K562 (cell line): ENCODE measurements around the gene DSCAM. TPM values are rescaled to one million over a fixed set of nuclear protein-coding genes. Genes with fewer than 3 reads are reported as not detected.

Source experiments
- ATAC-seq: fragments of 200-7000 bp; cut with Tn5 transposase; 3 replicates; pipeline ENCODE4 v1.9.1; 2020; ENCODE audit warnings: moderate library complexity
- BruUV-seq: library from RNA; stranded (reverse); fragments of 400-500 nt; replicated peaks from 2 replicates; lab custom pipeline; 2021; lab: Mats Ljungman, UMichigan
- CTCF ChIA-PET: fragments of 300-600 bp; formaldehyde crosslinking; extraction: SDS; loops from one replicate; lab custom pipeline; 2021; ENCODE audit warnings: low intra/inter-chr PET ratio; lab: Yijun Ruan, JAX
- POLR2A ChIA-PET: fragments of 300-600, 350-650 bp; sonication (Branson Sonifier 250); formaldehyde crosslinking; extraction: SDS; loops from one replicate; lab custom pipeline; 2021; ENCODE audit warnings: antibody characterized with exemption, inconsistent platforms; lab: Yijun Ruan, JAX
- DNase-seq, 4 experiments: peaks; one replicate each; pipeline versions ENCODE4 v3.0.0 to v3.0.0-alpha.2; 2011 to 2018; ENCODE audit warnings: low spot score in 3 of 4, mixed read lengths in 3 of 4; ENCODE audit errors: extremely low read depth in 1 of 4
- FAIRE-seq: peaks from 2 replicates; lab custom pipeline; 2011; peaks lifted over from hg19 to GRCh38; lab: Jason Lieb, UNC
- H2AFZ ChIP-seq: 2 replicates; pipeline ENCODE4 v1.6.0; 2011; ENCODE audit warnings: low read depth, low read length, control low read depth, inconsistent platforms
- H3K27ac ChIP-seq: fragments of 200-600 bp; 3 replicates; pipeline ENCODE4 v1.8.0; 2011; ENCODE audit warnings: low read depth, mild to moderate bottlenecking, control low read depth, inconsistent platforms, low read length, moderate library complexity, mixed read lengths; ENCODE audit errors: extremely low read depth
- H3K27me3 ChIP-seq, 2 experiments: fragments of 300-600 bp in 1 of 2; 2 replicates in 1 of 2; 3 replicates in 1 of 2; pipeline versions ENCODE4 v1.6.0 to v1.8.0; 2011; ENCODE audit warnings: inconsistent platforms in 2 of 2, low read length in 2 of 2, mild to moderate bottlenecking in 1 of 2, mixed read lengths in 1 of 2, moderate library complexity in 1 of 2; ENCODE audit not compliant: control insufficient read depth in 2 of 2, insufficient read depth in 2 of 2
- H3K36me3 ChIP-seq: fragments of 300-600 bp; 3 replicates; pipeline ENCODE4 v1.8.0; 2011; ENCODE audit warnings: mild to moderate bottlenecking, low read length, inconsistent platforms; ENCODE audit not compliant: control insufficient read depth, insufficient read depth
- H3K4me1 ChIP-seq, 2 experiments: fragments of 200-600 bp in 1 of 2; replicated peaks in 1 of 2; 2 replicates in 1 of 2; 3 replicates in 1 of 2; pipeline versions ENCODE4 v1.5.1 to v1.8.0; 2011; ENCODE audit warnings: inconsistent platforms in 2 of 2, low read length in 2 of 2, mild to moderate bottlenecking in 1 of 2, mixed read lengths in 1 of 2, moderate library complexity in 1 of 2; ENCODE audit not compliant: control insufficient read depth in 2 of 2, insufficient read depth in 2 of 2
- H3K4me2 ChIP-seq: 2 replicates; pipeline ENCODE4 v1.6.1; 2011; ENCODE audit warnings: low read length, control low read depth, inconsistent platforms, mixed read lengths; ENCODE audit not compliant: insufficient read depth
- H3K4me3 ChIP-seq: fragments of 200-600 bp; sonication (generic), shearing (Covaris generic); 2 replicates; pipeline ENCODE4 v1.5.1; 2016; ENCODE audit warnings: control low read depth, inconsistent platforms
- H3K79me2 ChIP-seq: fragments of 200-600 bp; 3 replicates; pipeline ENCODE4 v1.8.0; 2011; ENCODE audit warnings: low read length, inconsistent platforms; ENCODE audit not compliant: control insufficient read depth, insufficient read depth
- H3K9ac ChIP-seq, 2 experiments: 2 replicates each; pipeline versions ENCODE4 v1.6.0 to v1.6.1; 2011; ENCODE audit warnings: low read depth in 2 of 2, low read length in 2 of 2, control low read depth in 1 of 2, inconsistent platforms in 1 of 2, mild to moderate bottlenecking in 1 of 2, mixed read lengths in 1 of 2; ENCODE audit not compliant: insufficient read depth in 1 of 2
- H3K9me1 ChIP-seq: one replicate; pipeline ENCODE4 v1.6.0; 2011; ENCODE audit warnings: inconsistent platforms, mild to moderate bottlenecking, low read length, moderate library complexity; ENCODE audit not compliant: control insufficient read depth, insufficient read depth
- H3K9me3 ChIP-seq: replicated peaks from 2 replicates; pipeline ENCODE4 v1.5.1; 2011; ENCODE audit warnings: low read depth, low read length, inconsistent platforms; ENCODE audit not compliant: control insufficient read depth, insufficient read depth
- H4K20me1 ChIP-seq: replicated peaks from 2 replicates; pipeline ENCODE4 v1.6.1; 2011; ENCODE audit warnings: low read length, inconsistent platforms, mixed read lengths; ENCODE audit not compliant: control insufficient read depth, insufficient read depth
- DNMT1 ChIP-seq: fragments of 450-650 bp; IDR thresholded peaks from 2 replicates; pipeline ENCODE4 v1.6.1; 2016; ENCODE audit warnings: antibody characterized with exemption, mild to moderate bottlenecking
- ELK3 ChIP-seq: fragments of 450-650 bp; formaldehyde crosslinking; IDR thresholded peaks from 2 replicates; pipeline ENCODE4 v1.4.0; 2020; ENCODE audit warnings: mild to moderate bottlenecking
- LCOR ChIP-seq: sonication (generic); formaldehyde crosslinking; IDR thresholded peaks from 2 replicates; pipeline ENCODE4 v1.8.0; 2022; ENCODE audit warnings: mild to moderate bottlenecking, missing genetic modification reagents
- MLLT1 ChIP-seq, 2 experiments: fragments of 450-650 bp; IDR thresholded peaks; 2 replicates each; pipeline ENCODE4 v1.6.1; 2016
- REST ChIP-seq, 2 experiments: fragments of 450-650 bp; formaldehyde crosslinking in 1 of 2; IDR thresholded peaks; 2 replicates each; pipeline versions ENCODE4 v1.4.0 to v1.6.1; 2014 to 2020; ENCODE audit warnings: mild to moderate bottlenecking in 2 of 2, borderline replicate concordance in 1 of 2, low read depth in 1 of 2
- SMARCC2 ChIP-seq: fragments of 450-650 bp; IDR thresholded peaks from 2 replicates; pipeline ENCODE4 v1.6.1; 2017; ENCODE audit warnings: antibody characterized with exemption, moderate library complexity, mild to moderate bottlenecking, low read depth
- STAT5A ChIP-seq: IDR thresholded peaks from 2 replicates; pipeline ENCODE4 v1.6.1; 2012; ENCODE audit warnings: low read length, inconsistent platforms, borderline replicate concordance
- XRCC4 ChIP-seq: IDR thresholded peaks from one replicate; pipeline ENCODE4 v1.6.1; 2011; ENCODE audit not compliant: insufficient read depth, insufficient read length; ENCODE audit errors: extremely low read depth
- ZNF282 ChIP-seq: sonication (generic); formaldehyde crosslinking; IDR thresholded peaks from 2 replicates; pipeline ENCODE4 v1.8.1; 2023; ENCODE audit warnings: missing genetic modification reagents
- ZNF324 ChIP-seq: fragments of 250-450 bp; sonication (Bioruptor Pico); IDR thresholded peaks from 2 replicates; pipeline ENCODE4 v1.4.0; 2020; ENCODE audit warnings: mild to moderate bottlenecking
- ZNF668 ChIP-seq: fragments of 250-450 bp; sonication (Bioruptor Pico); IDR thresholded peaks from 2 replicates; pipeline ENCODE4 v1.8.0; 2022; ENCODE audit warnings: mild to moderate bottlenecking, inconsistent platforms
- ZNF785 ChIP-seq: fragments of 250-450 bp; sonication (Bioruptor Pico); IDR thresholded peaks from 2 replicates; pipeline ENCODE4 v1.4.0; 2020; ENCODE audit warnings: mild to moderate bottlenecking
- WGBS: fragments of 100-300 bp; shearing (Covaris generic); methylation state at CpG from one replicate; pipeline ENCODE4 v1.1.6; 2016; ENCODE audit warnings: low coverage, mixed read lengths; ENCODE audit not compliant: insufficient coverage; ENCODE audit errors: missing lambda C conversion rate; 5-methylcytosine and 5-hydroxymethylcytosine counted together
- in situ Hi-C: fragments of 300-500 bp; cut with MboI; formaldehyde crosslinking; loops from 4 replicates; pipeline ENCODE4 v1.15.0; 2018; ENCODE audit warnings: inconsistent platforms, mixed read lengths
- intact Hi-C: fragments of 100-400 bp; cut with micrococcal nuclease; formaldehyde crosslinking; loops from 2 replicates; pipeline ENCODE4 v1.14.2; 2022
- polyA plus RNA-seq, 8 experiments: library from polyadenylated mRNA; depleted of rRNA in 4 of 8; stranded (reverse) in 5 of 8; unstranded in 3 of 8; fragments of >200 nt; fragmentation: Nextera tagmentation in 2 of 8; fragmentation: Illumina TruSeq in 1 of 8; extraction: Ambion mirVana in 2 of 8; extraction: Trizol in 1 of 8; gene quantifications; 2 replicates each; pipeline versions ENCODE4 v1.2.1 to v1.2.3, GENCODE V29; 2011 to 2014; ENCODE audit warnings: inconsistent platforms in 1 of 8, missing spikeins in 1 of 8
- total RNA-seq, 7 experiments: library from RNA; depleted of rRNA in 6 of 7; stranded (reverse); fragments of >200 nt in 6 of 7; fragmentation: Illumina TruSeq in 2 of 7; extraction: Trizol in 2 of 7; gene quantifications; 2 replicates each; pipeline versions ENCODE4 v1.2.1 to v1.2.3, GENCODE V29; 2011 to 2021; ENCODE audit warnings: low replicate concordance in 1 of 7

DSCAM gene
- total and polyA plus RNA-seq, 9 of the 15 experiments (the other 6 are each of a cell fraction or from before 2014, with no cell fraction given) = not detected

GRCh38 chr21:40687625-40688024 is 159.3 kb downstream of the DSCAM start:
- no peak for ATAC-seq
- in situ Hi-C loops = no loop called here
- BruUV-seq = no TSS peak

More at GRCh38 chr21:40687625-40688024, 159.3 kb downstream of the DSCAM start:
- DNase-seq (no peak), FAIRE-seq (no peak)
- Histone ChIP-seq H3K27me3 (no peaks in the 10 kb centered on the region), H3K27ac (no peak overlapping the region), H3K9me3 (no peaks in the 10 kb centered on the region; the same call in 1 of the 2 replicates), H4K20me1 (no peaks in the 10 kb centered on the region), H3K36me3 (no peaks in the 10 kb centered on the region), H3K9me1 (no peaks in the 10 kb centered on the region), H3K4me2 (no peak overlapping the region), H3K9ac (no peak overlapping the region), H2AFZ (no peak overlapping the region), H3K4me1 (no peaks in the 10 kb centered on the region), H3K4me3 (no peak overlapping the region), H3K79me2 (no peaks in the 10 kb centered on the region)
- WGBS = 0% methylated on average over 4 of the region's 4 CpGs
- CTCF ChIA-PET = no interaction called here
- POLR2A ChIA-PET = no interaction called here
- no peak for TF ChIP-seq ZNF668 (CRISPR knock-in tag)
- no peak for TF ChIP-seq XRCC4
- TF ChIP-seq ELK3 (CRISPR knock-in tag) = no peak
- TF ChIP-seq ZNF785 (CRISPR knock-in tag) = no peak
- TF ChIP-seq DNMT1 = no peak
- no peak for TF ChIP-seq ZNF282 (CRISPR knock-in tag)
- no peak for TF ChIP-seq SMARCC2
- no peak for TF ChIP-seq STAT5A
- no peak for TF ChIP-seq LCOR (CRISPR knock-in tag)
- TF ChIP-seq REST (IDR thresholded peaks at IDR 0.05; ENCODE audit: borderline replicate concordance) = no peak
- TF ChIP-seq REST (CRISPR knock-in tag; IDR thresholded peaks at IDR 0.05; ENCODE audit: low read depth) = no peak
- no peak for TF ChIP-seq MLLT1 (IDR thresholded peaks at IDR 0.05)
- TF ChIP-seq ZNF324 (CRISPR knock-in tag) = no peak
- intact Hi-C loops = no loop called here
